GM18870 (cell line): Measurements from ENCODE around the gene MAN1B1.
A peak's percentile ranks its signal among the peaks of the same experiment; 100 is the strongest.

Experiments used
- ATAC-seq: cut with Tn5 transposase; IDR thresholded peaks from one replicate; pipeline ENCODE4 v1.9.1; 2021; ENCODE audit warnings: moderate library complexity; ENCODE audit not compliant: unreplicated experiment

The MAN1B1 gene

GRCh38 chr9:137068539-137069507 is 18.0 kb upstream of the MAN1B1 start:
- ATAC-seq, result no peak

- no peak for ATAC-seq
Observed at GRCh38 chr9:137069508-137070091, 17.2 kb upstream of the MAN1B1 start.

- peak; percentile 60 for ATAC-seq
Observed at GRCh38 chr9:137070201-137070905, 16.4 kb upstream of the MAN1B1 start, which contains the start of gene SAPCD2. Gene SAPCD2 (minus strand): TSS chr9:137070557. CDS start chr9:137070460, 97 bp downstream.

GRCh38 chr9:137070906-137071275 is 15.9 kb upstream of the MAN1B1 start:
- no peak for ATAC-seq

DNA sequence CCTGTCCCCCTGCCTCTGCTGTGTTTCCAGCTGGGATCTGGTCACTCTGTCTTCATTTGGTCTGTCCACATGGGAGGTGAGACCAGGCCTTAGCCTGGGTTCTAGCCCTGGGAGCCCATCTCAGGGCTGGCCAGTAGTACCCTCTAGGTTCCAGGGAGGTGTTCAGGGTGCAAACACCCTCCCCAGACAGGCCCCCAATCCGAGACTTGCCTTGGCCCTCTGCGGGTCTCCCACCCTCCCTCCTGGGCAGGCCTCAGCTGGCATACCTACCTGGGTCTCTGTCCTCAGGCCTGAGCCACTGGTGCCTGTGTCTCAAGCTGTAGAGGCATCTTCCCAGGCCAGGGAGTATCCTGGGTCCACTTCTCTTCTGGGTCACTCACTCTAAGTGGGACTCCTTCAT is 15.5 kb upstream of the MAN1B1 start:
- ATAC-seq, result no peak

- ATAC-seq, result no peak
Observed at GRCh38 chr9:137073992-137074399, 12.8 kb upstream of the MAN1B1 start.

DNA sequence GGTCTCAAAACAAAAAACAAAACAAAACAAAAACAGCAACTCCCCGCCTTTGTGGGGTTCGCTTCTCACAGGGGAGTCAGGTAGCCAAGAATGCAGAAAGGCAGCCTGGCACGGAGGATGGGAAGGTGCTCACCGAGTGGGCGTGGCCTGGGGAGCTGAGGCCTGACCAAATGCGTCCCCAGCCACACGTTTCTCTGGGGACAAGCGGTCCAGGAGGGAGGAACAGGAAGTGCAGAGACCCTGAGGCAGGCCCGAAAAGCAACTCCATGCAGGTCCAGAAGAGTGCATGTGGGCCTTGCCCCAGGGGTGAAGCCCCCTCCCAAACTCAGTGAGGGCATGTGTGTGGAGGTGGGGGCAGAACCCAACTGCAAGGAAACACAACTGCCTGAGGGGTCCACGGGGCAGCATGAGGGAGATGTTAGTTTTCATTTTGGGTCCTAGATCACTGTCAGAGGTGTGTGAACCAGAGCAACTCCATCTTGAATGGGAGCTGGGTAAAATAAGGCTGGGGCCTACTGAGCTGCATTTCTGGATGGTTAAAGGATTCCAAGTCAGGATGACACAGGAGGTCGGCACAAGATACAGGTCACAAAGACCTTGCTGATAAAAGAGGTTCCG is 12.0 kb upstream of the MAN1B1 start:
- ATAC-seq, result no peak

DNA sequence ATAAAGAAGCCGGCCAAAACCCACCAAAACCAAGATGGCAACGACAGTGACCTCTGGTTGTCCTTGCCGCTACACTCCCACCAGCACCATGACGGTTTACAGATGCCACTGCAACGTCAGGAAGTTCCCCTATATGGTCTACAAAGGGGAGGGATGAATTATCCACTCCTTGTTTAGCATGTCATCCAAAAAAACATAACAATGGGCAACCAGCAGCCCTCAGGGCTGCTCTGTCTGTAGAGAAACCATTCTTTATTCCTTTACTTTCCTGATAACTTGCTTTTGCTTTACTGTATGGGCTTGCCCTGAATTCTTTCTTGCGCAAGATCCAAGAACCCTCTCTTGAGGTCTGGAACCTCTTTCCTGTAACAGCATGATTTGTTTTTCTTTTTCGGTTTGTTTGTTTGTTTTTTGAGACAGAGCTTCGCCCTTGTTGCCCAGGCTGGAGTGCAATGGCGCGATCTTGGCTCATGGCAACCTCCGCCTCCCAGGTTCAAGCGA is 11.5 kb upstream of the MAN1B1 start:
- no peak for ATAC-seq

- no peak for ATAC-seq
Observed at GRCh38 chr9:137076636-137077009, 10.2 kb upstream of the MAN1B1 start.

- no peak for ATAC-seq
Observed at GRCh38 chr9:137077010-137077747, 9.6 kb upstream of the MAN1B1 start, which contains the start of gene UAP1L1. Gene UAP1L1 (plus strand): TSS chr9:137077517. CDS start chr9:137077533, 16 bp downstream.

- ATAC-seq, result no peak
Observed at GRCh38 chr9:137077758-137078693, 8.8 kb upstream of the MAN1B1 start.

- no peak for ATAC-seq
Observed at GRCh38 chr9:137078701-137079400, 7.9 kb upstream of the MAN1B1 start.

- no peak for ATAC-seq
Observed at GRCh38 chr9:137079401-137079787, 7.4 kb upstream of the MAN1B1 start.

DNA sequence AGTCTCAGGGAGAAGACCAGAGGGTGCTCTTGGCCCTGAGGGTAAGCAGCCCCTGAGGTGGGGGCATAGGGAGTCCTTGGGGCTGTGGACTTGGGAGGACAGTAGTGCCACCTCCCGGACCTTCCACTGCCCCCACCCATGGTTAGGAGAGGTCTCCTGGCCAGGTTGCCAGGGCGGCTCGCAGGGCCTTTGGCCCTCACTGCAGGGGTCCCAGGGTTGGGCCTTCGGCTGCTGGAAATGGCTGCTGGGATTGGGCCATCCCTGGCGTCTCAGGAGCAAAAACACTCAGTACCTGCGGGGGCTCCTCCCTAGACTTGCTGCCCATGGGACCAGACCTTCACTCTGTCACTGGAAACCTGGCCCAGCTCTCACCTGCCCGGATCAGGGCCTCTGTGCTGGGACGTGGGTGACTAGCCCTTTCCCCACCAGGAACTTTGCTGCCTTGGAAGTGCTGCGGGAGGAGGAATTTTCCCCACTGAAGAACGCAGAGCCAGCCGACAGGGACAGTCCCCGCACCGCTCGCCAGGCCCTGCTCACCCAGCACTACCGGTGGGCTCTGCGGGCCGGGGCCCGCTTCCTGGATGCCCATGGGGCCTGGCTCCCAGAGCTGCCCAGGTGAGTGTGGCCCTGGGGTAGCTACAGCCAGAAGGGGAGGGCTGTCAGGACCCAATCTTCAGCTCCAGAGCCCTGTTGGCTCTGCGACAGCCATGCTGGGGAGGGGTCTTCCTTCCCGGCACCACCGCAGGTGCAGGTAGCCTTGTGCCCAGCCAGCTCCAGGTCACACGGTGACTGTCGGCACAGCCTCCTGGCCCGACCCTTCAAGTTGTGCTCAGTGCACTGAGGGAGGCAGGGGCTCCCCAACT is 6.3 kb upstream of the MAN1B1 start:
- ATAC-seq, result no peak

GRCh38 chr9:137082222-137082924 is 4.4 kb upstream of the MAN1B1 start:
- no peak for ATAC-seq

DNA sequence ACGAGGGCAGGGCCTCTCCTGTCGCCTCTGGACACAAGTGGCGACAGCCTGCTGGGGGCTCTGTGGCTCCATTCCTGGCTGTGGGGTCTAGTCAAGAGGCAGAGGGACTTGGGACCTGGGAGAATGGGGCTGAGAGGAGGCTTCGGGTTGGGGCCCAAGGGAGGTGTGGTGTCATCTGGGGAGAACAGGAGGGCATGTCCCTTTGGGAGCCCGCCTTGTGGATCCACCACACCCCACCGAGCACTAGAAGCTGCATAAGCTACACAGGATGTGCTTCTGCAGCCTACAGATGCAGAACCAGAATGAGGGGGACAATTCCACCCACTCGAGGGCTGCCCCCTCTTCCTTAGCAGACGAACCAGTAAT is 3.9 kb upstream of the MAN1B1 start:
- ATAC-seq, result no peak

- ATAC-seq, result no peak
Observed at GRCh38 chr9:137083394-137084004, 3.3 kb upstream of the MAN1B1 start.
